NT2/D1 (cell line): ENCODE results near the gene TSPEAR.

Experiments
- DNase-seq: peaks from one replicate; pipeline ENCODE4 v3.0.0-alpha.2; 2011; ENCODE audit warnings: low read depth, low spot score
- H3K27me3 ChIP-seq: 2 replicates; pipeline ENCODE4 v1.6.0; 2011; ENCODE audit warnings: mild to moderate bottlenecking; ENCODE audit not compliant: insufficient read length, insufficient read depth
- H3K36me3 ChIP-seq: 2 replicates; pipeline ENCODE4 v1.6.1; 2011; ENCODE audit warnings: mild to moderate bottlenecking, low read length, mixed read lengths; ENCODE audit not compliant: insufficient read depth, insufficient read length
- H3K4me1 ChIP-seq: 2 replicates; pipeline ENCODE4 v1.5.1; 2011; ENCODE audit not compliant: insufficient read depth, insufficient read length
- H3K4me3 ChIP-seq: 2 replicates; pipeline ENCODE4 v1.5.1; 2011; ENCODE audit warnings: low read depth; ENCODE audit not compliant: insufficient read length
- H3K9ac ChIP-seq: 2 replicates; pipeline ENCODE4 v1.6.0; 2011; ENCODE audit warnings: low read depth; ENCODE audit not compliant: insufficient read length
- H3K9me3 ChIP-seq: 2 replicates; pipeline ENCODE4 v1.5.1; 2011; ENCODE audit warnings: mild to moderate bottlenecking, low read length; ENCODE audit not compliant: insufficient read depth
- SUZ12 ChIP-seq: IDR thresholded peaks from 2 replicates; pipeline ENCODE4 v1.6.1; 2011; ENCODE audit not compliant: insufficient read length, insufficient read depth; ENCODE audit errors: extremely low read depth
- YY1 ChIP-seq: IDR thresholded peaks from 2 replicates; pipeline ENCODE4 v1.6.1; 2011; ENCODE audit not compliant: insufficient read length, insufficient read depth
- ZNF274 ChIP-seq: IDR thresholded peaks from 2 replicates; pipeline ENCODE4 v1.6.1; 2011; ENCODE audit warnings: mild to moderate bottlenecking, low read depth, low read length

TSPEAR gene

GRCh38 chr21:44519346-44520325 is 191.7 kb downstream of the TSPEAR start:
- Histone ChIP-seq H3K4me1 (peaks cover 9% of the 10 kb centered on the region), H3K9me3 (peaks cover 10% of the 10 kb centered on the region; the same call in 1 of the 2 replicates), H3K4me3 (no peak overlapping the region), H3K27me3 (peaks cover 2% of the 10 kb centered on the region), H3K9ac (no peak overlapping the region), H3K36me3 (no peaks in the 10 kb centered on the region)
- TF ChIP-seq YY1, result no peak
- DNase-seq, result no peak

DNA sequence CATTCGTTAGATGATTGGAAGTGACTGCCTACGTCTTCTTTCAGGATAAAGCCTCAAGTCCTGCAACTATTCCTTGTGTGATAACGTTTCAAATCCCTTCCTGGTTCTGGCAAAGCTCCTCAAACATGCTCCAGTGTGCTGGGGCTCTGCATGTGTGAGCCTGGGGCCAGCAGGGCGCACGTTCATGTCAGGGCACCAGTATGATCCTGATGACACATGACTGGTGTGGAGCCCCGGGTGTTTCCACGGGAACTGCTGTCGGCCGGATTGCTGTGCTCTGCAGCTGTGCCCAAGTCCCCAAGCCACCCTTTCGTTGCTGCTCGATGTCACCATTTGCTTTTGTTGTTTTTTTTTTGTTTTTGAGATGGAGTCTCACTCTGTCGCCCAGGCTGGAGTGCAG is 192.7 kb downstream of the TSPEAR start:
- Histone ChIP-seq H3K9me3 (peaks cover 10% of the 10 kb centered on the region; the same call in 1 of the 2 replicates), H3K27me3 (no peaks in the 10 kb centered on the region), H3K9ac (no peak overlapping the region), H3K36me3 (no peaks in the 10 kb centered on the region), H3K4me3 (no peak overlapping the region), H3K4me1 (peaks cover 9% of the 10 kb centered on the region)
- no peak for DNase-seq
- TF ChIP-seq ZNF274, result no peak
- no peak for TF ChIP-seq SUZ12
- no peak for TF ChIP-seq YY1

- DNase-seq, result peak; percentile 25
- TF ChIP-seq ZNF274 (no peak), SUZ12 (no peak), YY1 (no peak)
- peaks cover 10% of the 10 kb centered on the region; the same call in 1 of the 2 replicates for H3K9me3 ChIP-seq
- H3K4me3 ChIP-seq, result no peak overlapping the region
- peaks cover 9% of the 10 kb centered on the region for H3K4me1 ChIP-seq
- H3K27me3 ChIP-seq, result no peaks in the 10 kb centered on the region
- H3K36me3 ChIP-seq, result no peaks in the 10 kb centered on the region
- no peak overlapping the region for H3K9ac ChIP-seq
Observed at GRCh38 chr21:44517175-44517899, 194.0 kb downstream of the TSPEAR start.

DNA sequence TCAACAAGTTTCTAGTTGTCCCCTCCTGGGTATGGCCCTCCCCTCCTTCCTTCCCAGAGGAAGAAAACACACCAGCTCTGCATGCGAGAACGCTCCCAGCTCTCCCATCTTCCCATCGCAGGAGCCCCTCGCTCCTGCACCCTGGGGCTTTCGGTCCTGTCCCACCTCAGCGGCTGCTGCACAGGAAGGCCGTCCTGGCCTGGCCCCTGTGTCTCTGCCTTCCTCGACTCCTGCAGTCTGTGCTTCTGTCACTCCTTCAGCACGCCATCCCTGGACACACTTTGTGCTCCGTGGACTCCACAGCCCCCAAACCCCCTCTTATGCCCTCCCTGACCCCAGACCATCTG is 194.6 kb downstream of the TSPEAR start:
- no peak for DNase-seq
- Histone ChIP-seq H3K9ac (no peak overlapping the region), H3K9me3 (peaks cover 10% of the 10 kb centered on the region; the same call in 1 of the 2 replicates), H3K27me3 (no peaks in the 10 kb centered on the region), H3K4me1 (peaks cover 9% of the 10 kb centered on the region), H3K4me3 (no peak overlapping the region), H3K36me3 (no peaks in the 10 kb centered on the region)
- no peak for TF ChIP-seq SUZ12
- no peak for TF ChIP-seq YY1
- no peak for TF ChIP-seq ZNF274

GRCh38 chr21:44516342-44516741 is 195.0 kb downstream of the TSPEAR start:
- H3K9ac ChIP-seq, result no peak overlapping the region
- H3K9me3 ChIP-seq, result peaks cover 10% of the 10 kb centered on the region; the same call in 1 of the 2 replicates
- no peak overlapping the region for H3K4me3 ChIP-seq
- no peak for DNase-seq
- peaks cover 4% of the 10 kb centered on the region for H3K27me3 ChIP-seq
- TF ChIP-seq ZNF274 (no peak), YY1 (no peak), SUZ12 (no peak)
- peaks cover 11% of the 10 kb centered on the region for H3K4me1 ChIP-seq
- H3K36me3 ChIP-seq, result no peaks in the 10 kb centered on the region

DNA sequence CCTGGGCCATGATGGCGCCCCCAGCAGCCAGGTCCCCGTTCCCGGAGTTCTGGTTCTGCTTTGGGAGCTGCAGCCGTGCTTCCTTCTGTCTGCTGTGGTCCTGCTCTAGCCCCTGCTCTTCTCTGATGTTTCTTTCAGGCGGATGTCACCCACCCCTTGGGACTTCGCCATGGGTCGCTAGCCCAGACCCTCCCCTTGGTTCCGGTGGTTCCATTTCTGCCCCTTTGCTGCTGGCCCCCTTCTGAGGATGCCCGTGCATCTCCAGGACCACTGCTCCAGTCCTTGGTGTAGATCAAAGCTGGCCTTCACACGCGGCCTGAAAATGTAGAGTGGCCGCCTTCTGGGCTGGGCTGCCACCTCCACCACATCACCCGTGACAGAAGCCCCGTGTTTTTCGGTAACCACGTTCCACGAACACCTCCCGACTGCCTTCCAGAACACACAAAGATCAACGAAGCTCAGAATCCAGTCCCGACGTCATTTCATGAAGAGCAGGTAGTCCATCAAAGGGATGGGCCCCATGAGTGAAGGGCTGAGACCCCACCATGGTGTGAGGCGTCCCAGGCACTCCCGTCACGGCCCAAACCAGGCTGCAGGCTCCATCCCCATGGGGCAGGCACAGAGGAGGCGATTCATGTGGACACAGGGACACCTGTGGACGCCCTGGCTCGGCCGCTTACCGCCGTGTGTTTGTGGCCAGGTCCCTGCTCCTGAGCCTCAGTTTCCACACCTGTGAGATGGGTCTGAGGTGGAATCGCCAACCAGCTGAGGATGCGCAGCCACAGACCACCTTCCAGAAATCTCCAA is 195.8 kb downstream of the TSPEAR start:
- peaks cover 8% of the 10 kb centered on the region for H3K27me3 ChIP-seq
- H3K4me1 ChIP-seq, result peaks cover 18% of the 10 kb centered on the region
- H3K36me3 ChIP-seq, result no peaks in the 10 kb centered on the region
- no peak overlapping the region for H3K9ac ChIP-seq
- peaks cover 10% of the 10 kb centered on the region; the same call in 1 of the 2 replicates for H3K9me3 ChIP-seq
- no peak for DNase-seq
- no peak for TF ChIP-seq SUZ12
- no peak for TF ChIP-seq YY1
- no peak for TF ChIP-seq ZNF274
- no peak overlapping the region for H3K4me3 ChIP-seq
